GM21825 (cell line): Measurements from ENCODE around the gene ANO6.
"Not testable (repeated sequence)": the region's sequence is repeated elsewhere in the genome, so short reads cannot be mapped to it uniquely, and the experiment has no call there.

Source experiments
- ATAC-seq: cut with Tn5 transposase; IDR thresholded peaks from one replicate; pipeline ENCODE4 v1.9.1; 2021; ENCODE audit warnings: mild to moderate bottlenecking, moderate library complexity; ENCODE audit not compliant: unreplicated experiment

The ANO6 gene

DNA sequence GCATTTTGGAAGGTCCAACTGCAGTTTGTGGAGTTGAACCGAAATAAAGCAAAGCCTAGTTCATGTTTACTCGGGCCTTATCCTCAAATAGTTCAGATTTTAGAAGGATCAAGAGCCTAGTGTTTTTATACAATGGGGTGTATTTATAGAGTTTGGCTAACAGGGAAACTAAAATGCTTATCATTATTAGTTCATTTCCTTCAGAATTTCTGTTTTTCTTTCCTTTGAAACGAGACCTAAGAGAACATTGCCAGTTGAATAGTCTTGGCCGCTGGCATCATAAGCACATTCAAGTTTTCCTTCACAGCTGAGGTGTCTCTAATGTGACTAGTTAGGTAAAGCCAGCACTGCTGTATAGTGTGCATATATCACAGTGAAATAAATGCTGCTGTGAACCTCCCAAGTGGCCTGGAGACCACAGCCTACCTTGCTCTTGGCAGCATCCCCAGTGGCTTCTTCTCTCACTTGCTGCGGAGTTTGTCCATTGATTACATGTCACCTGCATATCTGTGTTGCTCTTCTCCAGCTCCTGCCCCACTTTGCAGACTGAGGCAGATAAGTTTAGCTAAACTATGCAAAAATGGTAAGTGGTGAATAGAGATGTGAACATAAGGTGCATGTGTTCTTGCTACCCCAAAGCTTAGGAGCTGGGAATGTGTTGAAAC is 88.8 kb downstream of the ANO6 start:
- ATAC-seq: no peak

DNA sequence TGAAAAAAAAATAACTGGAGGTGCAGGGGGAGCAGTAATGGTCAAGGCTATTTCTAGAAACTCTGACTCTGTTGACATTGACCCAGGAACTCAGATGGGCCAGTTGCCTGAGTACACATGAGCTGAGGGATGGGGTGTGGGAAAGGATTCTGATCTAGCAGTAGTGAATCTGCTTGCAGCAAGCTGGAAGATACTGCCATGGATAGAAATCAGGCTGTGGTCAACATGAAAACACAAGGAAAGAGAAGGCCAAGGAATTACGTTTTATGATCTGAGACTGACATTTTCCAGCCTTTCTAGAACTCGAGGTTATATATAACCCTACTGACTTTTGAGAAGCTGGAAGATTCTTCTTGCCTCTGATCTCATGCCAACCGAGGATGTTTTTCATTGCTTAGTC is 90.0 kb downstream of the ANO6 start:
- no peak for ATAC-seq

DNA sequence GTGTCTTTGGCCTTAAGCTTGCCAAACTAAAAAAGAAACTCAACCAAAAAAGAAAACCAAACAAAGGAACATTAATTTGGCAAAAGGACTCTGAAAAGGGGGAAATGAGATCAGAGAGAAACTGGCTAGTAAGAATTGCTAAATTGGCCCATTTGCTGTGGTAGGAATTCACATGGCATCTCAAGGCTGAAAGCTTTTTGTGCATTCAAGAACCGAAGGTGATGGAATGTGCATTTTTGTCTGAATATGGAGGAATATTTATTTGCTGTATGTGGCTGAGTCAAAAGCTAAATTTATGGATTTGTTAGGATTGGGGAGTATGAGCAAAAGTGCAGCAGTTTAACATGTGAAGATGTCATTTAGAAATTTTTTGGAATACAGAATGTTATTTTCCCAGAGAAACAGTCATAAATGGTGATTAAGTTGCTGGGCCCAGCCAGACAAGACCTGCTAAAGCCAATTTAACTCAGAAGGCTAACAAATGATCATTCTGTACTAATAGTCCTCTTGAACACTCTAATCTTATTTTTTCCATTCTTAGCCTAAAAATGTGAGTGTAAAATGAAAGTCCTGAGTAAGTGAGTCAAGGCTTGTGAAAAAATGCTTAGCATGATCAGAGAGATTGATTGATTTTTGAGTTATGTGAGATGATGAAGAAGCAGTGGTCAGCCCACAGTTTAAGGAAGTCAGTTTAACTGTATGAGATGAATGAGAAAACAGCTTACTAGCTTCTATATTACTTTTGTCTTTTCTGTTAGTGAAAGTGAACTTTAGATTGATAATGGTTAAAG is 94.1 kb downstream of the ANO6 start:
- ATAC-seq: no peak

DNA sequence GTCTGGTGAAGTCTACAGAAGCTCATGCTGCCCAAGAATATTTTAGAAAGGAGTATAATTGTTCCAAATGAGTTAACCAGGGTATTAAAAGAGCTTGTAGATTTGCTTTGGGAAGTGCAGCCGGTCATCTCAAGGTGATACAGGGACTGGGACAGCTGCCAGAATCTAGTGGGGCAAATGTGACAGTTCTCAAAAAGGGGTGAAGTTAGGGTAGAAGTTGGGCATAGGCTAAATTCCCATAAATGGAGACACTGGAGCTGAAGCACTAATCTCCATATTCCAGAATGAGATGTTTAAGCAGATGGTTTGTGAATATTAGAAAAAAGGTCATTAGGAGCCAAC is 94.7 kb downstream of the ANO6 start:
- no peak for ATAC-seq

DNA sequence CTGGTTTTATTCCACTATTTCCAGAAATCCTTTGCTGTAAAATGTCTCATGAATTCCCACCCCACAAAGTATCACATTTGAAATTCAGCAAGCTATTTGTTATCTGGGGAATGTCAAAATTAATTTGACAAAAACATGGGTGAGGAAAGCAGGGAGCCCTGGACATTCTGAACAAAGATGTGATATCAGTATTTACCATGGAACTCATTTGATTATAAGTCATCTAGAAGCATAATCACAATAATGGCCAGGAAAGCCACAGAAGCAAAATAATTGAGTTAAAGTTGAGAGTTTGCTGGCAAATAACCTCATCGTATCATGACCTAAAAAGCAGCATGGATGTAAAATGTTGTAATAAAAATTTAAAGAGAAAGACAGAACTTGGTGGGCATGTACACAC is 96.1 kb downstream of the ANO6 start:
- no peak for ATAC-seq

DNA sequence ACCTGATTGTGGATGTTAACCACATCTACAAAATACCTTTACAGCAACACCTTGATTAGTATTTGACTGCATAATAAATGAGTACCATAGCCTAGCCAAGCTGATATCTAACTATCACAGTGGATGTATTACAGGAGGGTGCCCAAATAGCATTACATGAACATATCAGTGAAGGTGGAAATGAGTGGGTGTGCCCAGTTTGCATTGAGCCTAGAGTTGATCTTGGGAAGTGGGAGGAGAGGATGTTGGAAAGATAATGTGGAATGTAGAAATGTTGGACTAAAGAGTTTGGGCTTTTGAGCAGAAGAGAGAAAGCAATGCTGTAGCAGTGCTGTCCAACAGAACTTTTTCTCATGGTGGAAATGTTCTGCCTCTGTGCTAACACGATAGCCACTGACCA is 98.9 kb downstream of the ANO6 start:
- no peak for ATAC-seq

DNA sequence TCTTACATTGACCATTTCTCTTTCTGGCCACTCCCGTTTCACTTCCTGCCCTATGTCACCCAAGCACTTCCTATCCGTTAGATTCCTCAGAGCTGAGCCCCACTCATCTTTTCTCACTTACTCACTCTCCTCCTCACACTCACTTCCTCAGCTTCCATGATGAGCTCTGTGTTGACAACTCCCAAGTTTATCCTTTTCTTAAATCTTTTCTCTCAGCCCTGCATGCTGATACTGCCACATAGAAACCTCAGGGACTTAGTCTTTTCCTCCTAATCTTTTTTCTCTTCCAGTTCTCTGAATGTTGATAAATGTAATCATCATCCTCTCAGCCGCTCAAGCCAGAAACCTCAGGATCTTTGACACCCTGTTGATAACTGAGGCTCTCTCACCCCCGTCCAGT is 99.6 kb downstream of the ANO6 start:
- no peak for ATAC-seq

DNA sequence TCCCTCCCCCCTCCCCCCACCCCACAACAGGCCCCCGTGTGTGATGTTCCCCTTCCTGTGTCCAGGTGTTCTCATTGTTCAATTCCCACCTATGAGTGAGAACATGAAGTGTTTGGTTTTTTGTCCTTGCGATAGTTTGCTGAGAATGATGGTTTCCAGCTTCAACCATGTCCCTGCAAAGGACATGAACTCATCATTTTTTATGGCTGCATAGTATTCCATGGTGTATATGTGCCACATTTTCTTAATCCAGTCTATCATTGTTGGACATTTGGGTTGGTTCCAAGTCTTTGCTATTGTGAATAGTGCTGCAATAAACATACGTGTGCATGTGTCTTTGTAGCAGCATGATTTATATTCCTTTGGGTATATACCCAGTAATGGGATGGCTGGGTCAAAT is 101.4 kb downstream of the ANO6 start:
- not testable (repeated sequence) for ATAC-seq

DNA sequence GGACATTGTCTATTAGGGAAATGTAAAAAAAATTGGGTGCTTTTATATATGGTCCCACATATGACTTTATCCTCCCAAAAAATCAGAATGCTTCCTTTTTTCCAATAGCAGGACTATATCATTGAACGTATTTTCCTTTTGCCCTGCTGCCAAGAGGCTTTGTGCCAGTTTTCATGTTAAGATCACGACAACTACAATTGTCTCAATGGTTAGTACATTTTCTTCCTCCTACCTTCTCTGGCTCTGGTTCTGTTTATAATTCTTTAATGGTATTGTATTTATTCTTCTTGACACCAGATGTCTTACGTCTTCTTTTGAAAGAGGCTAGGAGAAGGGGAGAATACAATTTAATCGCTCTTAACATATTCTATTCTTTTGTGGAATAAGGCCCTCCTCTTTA is 106.9 kb downstream of the ANO6 start:
- no peak for ATAC-seq

DNA sequence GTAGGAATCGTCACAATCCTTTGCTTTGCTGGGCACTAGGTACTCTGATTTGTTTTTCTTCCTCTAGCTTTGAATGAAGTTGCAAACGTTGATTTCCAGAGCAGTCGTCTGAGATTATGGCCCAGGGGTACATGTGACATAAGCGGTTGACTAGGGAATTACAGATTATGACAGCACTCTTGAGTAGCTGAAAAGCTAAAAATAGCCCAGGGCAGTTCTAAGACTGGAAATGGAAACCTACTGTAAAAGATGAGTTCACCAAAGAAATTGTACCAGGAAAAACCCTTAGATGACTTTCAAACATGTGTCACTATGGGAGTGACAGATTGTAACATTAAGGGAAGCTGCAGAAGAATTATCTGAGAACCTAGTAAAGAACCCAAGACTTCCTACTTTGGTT is 108.5 kb downstream of the ANO6 start:
- ATAC-seq: no peak

DNA sequence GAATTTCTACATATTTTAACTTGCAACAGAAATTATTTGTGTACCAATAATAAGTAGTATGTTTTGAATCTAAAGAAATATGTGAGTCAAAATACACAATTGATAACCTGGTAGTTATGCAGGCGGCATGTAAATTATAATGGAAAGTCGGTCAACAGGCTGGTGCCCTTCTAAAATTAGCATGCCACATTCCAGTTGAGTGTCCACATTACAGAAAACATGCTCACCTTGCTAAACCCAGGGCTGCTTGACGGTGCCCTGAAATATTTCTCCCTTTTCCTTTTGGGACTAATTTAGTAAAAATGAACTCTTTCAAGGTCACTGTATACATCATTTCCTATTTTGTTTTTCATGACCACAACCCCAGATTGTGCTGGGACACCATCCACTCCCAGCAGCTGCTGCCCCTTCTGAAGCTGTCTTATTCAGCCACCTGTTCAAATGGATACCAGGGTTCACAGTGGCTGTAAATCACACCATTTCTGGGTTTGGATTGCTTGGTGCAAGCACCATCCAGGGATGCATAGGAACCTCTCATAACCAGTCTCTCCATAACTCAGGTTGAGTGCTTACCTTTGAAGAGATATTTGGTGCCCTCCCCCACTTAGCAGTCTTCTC is 110.6 kb downstream of the ANO6 start:
- ATAC-seq: no peak

DNA sequence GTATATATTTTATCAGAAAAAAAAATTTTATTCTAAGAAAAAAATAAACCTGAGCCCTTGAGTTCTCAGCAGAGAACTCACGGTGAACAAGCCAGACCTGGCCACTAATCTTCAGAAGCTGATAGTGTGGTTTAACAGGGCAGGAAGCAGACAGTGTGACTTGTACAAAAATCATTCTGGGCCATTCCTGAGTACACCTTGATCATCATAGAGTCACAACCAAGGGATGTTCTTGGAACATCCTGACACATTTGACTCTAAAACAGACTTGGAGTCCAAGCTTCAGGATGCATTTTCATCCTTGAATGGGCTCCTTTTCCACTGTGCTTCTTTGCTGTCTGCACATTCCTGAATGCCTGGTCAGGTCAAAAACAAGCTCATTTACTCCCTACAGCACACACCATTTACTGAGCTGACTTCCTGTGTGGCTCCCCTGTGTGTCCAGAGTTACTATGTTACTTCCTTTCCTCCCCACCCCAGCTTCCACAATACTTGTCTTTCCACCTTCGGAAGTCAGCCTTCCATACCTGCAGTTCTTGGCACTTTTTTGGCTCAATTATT is 112.0 kb downstream of the ANO6 start:
- no peak for ATAC-seq

DNA sequence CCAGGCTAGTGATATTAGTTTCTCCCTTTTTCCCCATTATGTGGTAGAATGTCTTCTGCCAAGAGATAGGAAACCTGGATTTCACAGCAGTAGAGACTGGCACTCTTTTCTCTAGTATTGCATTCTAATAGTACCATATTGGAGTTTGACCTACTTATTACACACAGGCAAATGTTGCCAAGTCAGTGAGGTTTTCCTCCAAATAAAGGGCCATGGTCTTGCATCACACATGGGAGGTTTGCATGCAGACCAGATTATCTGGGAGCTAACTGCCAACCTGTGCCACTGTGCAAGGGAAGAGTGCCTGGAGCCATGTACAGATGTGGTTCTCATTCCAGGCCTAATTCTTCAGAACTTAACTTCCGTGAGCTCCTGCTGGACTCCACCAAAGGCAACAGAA is 113.3 kb downstream of the ANO6 start:
- no peak for ATAC-seq

DNA sequence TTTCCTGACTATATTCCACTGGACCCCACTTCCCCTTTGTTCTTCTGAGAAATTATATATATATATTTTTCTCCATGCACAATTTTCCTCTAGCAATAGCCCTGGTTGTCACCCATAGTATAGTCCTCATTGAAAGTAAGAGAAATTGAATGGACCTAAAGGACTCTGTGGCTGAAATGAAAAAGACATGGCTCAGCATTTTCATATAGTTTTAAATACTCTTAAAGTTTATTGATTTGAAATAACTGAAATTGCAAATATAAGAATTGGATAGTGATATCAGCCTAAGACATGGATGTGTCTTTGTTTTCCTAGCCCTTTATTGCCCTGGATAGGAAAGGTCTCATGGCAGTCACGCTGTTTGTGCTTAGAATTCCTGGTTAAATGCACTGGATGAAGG is 113.8 kb downstream of the ANO6 start:
- ATAC-seq: no peak

DNA sequence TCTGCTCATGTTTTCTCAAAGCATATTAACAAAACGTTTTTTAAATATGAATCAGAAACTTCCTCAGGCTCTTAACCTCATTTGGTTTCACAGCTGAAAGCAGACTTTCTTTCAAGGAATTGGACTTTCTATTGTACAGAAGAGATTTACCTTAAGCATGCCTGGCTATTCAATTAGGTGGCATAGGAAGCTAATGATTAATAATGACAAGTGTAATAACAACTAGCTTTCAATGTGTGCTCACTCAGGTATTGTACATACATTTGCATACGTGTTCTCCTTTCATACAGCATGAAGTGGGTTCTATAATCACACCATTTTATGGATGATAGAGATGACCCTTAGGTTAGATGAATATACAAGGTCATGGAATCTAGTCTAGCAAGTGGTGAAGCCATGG is 115.7 kb downstream of the ANO6 start:
- no peak for ATAC-seq

DNA sequence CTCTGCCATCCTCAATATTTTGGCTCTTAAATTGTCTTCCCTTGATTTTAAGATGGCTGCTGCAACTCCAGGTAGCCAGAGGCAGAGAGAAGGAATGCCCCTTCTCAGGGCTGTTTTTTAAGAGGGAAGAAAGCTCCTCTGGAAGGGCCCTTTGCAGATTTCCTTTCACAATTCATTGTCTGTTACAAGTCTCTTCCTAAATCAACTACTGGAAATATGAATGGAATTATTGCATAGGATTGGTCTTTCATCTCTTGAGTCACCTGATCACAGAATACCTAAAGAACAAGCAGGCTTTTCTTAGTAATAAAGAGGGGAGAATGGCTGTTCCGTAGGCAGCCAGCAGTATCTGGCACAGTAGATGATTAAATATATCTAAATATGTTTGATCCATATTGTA is 118.5 kb downstream of the ANO6 start:
- no peak for ATAC-seq

DNA sequence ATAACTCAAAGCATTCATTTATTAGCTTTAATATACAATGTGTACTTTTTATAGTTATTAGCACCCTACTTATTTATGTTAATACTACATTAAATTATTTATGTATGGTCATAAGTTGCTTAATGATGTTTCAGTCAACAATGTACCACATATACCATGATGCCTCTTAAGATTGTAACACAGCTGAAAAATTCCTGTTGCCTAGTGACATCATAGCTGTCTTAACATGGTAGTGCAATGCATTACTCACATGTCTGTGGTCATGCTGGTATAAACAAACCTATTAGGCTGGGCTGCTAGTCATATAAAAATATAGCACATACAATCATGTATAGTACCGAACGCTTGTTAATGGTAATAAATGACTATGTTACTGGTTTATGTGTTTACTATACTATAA is 120.4 kb downstream of the ANO6 start:
- no peak for ATAC-seq

DNA sequence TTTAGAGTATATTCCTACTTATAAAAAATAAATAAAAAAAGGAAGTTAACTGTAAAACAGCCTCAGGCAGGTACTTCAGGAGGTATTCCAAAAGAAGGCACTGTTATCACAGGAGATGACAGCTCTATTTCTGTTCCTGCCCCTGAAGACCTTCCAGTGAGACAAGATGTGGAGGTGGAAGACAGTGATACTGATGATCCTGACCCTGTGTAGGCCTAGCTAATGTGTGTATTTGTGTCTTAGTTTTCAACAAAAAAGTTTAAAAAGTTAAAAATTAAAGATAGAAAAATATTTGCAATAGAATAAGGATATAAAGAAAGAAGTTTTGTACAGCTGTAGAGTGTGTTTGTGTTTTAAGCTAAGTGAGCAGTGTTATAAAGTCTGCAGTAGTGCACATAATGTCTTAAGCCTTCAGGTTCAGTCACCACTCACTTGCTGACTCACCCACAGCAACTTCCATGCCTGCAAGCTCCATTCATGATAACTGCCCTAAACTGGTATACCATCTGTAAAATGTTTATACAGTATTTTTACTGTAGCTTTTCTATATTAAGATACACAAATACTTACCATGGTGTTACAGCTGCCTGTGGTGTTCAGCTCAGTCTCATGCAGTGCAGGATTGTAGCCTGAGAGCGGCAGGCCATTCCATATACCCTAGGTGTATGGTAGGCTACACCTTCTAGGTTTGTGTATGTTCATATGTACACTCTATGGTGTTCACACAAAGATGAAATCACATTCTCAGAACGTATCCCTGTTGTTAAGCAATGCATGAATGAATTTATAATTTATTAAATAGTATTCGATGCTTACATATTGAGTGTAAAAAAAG is 121.1 kb downstream of the ANO6 start:
- no peak for ATAC-seq

DNA sequence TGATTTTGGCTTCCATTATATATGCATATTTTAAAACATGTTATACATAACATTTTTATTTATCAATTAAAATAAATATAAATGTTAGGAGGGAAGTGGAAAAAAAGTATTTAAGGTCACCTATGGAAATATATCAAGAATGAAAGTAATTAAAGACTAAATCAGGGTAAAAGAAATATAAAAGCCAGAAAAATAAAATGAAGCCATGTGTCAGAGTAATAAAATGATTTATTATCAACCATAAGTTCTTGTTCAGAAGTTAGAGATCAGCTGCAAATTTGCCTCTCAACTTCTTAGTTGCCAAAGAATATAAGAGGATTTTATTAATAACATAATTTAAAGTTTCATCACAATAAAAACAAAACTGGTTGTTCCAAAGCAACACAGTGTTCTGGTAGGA is 121.9 kb downstream of the ANO6 start:
- no peak for ATAC-seq

DNA sequence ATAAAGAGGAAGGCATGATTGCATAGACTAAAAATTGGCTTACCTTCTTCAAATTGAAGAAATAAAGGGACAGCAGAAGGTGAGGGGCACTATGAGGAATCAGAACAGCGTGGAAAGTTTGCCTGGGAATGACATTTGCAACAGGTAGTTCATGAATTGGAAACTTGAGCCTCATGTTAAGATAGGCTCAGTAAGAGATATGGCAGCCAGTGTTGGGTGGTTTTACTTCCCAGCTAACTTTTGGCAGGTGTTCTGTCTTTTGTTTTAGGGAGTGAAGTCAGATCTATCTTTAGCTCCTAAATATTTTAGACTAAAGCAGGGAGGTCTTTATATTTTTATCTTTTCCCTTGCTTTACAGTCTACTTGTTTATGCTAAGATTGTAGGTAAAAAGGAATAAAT is 122.4 kb downstream of the ANO6 start:
- ATAC-seq: no peak

DNA sequence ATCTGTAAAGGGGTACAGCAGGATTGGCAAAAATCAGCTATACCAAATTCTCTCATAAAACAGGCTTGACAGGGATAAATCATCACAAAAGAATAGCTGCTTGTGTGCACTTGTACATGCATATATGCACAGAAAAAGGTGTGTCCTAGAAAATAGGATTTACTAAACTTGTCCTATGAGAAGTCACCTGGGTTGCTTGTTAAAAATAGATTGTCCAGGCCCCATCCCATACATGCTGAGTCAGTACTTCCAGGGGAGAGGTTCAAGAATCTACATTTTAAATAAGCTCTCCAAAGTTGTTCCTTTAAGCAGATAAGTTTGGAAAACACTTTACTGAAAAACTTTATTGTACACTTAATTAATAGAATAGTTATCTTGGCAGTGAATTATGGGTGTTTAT is 123.1 kb downstream of the ANO6 start:
- no peak for ATAC-seq
